Measurements from ENCODE around the gene ANKRD61. TPM values are rescaled to one million over a fixed set of nuclear protein-coding genes. Genes with fewer than 3 reads are reported as not detected.
"Not testable (repeated sequence)": the region's sequence is repeated elsewhere in the genome, so short reads cannot be mapped to it uniquely, and the experiment has no call there.

ANKRD61 gene
- total RNA-seq, 1 donor from 2014 or later, result 0.27 TPM

DNA sequence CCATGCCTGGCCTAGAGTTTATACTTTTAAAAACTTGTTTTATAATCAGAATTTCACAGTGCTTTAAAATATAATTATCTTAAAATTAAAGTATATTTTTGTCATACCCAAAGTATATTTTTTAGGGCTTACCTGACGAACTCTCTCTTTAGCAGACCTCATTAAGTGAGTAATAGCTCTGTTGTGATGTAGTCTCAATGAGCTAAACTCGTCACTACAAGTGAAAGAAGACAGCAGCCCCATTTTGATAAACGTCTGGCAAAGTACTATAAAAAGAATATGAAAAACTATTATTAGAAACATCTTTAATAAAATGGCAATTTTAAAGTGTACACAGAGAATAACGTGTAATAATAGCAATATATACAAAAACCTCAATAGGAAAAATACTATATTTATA lies 18.6 kb downstream of the ANKRD61 start:
- H3K27ac Mint-ChIP-seq, result no peak overlapping the region
- H3K36me3 Mint-ChIP-seq (ENCODE audit: low read depth), result peaks cover 39% of the 10 kb centered on the region
- H3K9me3 Mint-ChIP-seq, result no peaks in the 10 kb centered on the region
- no peaks in the 10 kb centered on the region for H3K27me3 Mint-ChIP-seq (ENCODE audit: low read depth)
- no peak overlapping the region for H3K4me3 Mint-ChIP-seq (ENCODE audit: low read depth)
- no peak for DNase-seq (ENCODE audit: low spot score)
- intact Hi-C loops (cut with micrococcal nuclease), result no loop called here
- H3K4me1 Mint-ChIP-seq (ENCODE audit: low read depth), result no peaks in the 10 kb centered on the region

DNA sequence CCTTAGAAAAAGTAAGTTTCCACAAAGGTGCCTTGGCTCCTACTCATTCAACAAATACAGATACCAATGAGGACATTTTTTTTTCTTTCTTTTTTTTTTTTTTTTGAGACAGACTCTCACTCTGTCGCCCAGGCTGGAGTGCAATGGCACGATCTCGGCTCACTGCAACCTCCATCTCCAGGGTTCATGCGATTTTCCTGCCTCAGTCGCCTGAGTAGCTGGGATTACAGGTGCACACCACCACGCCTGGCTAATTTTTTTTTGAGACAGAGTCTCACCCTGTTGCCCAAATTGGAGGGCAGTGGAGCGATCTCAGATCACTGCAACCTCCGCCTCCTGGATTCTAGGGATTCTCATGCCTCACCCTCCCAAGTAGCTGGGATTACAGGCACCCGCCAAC lies 20.0 kb downstream of the ANKRD61 start:
- H3K4me1 Mint-ChIP-seq (ENCODE audit: low read depth); H3K4me3 Mint-ChIP-seq (ENCODE audit: low read depth); H3K9me3 Mint-ChIP-seq; H3K27me3 Mint-ChIP-seq (ENCODE audit: low read depth); H3K27ac Mint-ChIP-seq; intact Hi-C loops (cut with micrococcal nuclease); DNase-seq (ENCODE audit: low spot score): not testable (repeated sequence)
- peaks cover 37% of the 10 kb centered on the region for H3K36me3 Mint-ChIP-seq (ENCODE audit: low read depth)

DNA sequence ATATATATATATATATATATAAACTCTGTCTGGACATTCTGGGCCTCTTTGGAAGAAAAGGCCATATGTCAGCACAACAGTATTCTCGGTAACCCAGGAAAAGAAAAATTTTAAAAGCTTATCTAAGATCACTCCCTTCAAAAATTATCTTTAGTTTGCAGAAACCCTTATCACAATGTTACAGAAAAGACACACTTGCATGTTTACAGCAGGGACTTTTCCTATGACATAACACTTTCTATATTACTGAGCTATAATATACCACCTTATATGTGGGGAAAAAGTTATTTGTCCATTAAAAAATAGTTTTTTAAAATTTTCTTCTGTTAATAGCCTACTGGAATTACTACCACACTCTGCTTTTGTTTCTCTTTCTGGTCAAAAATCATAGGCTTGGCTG lies 25.4 kb downstream of the ANKRD61 start:
- peaks cover 21% of the 10 kb centered on the region for H3K36me3 Mint-ChIP-seq (ENCODE audit: low read depth)
- H3K27ac Mint-ChIP-seq, result no peak overlapping the region
- no peak overlapping the region for H3K4me3 Mint-ChIP-seq (ENCODE audit: low read depth)
- H3K9me3 Mint-ChIP-seq, result no peaks in the 10 kb centered on the region
- intact Hi-C loops (cut with micrococcal nuclease), result no loop called here
- no peak for DNase-seq (ENCODE audit: low spot score)
- H3K4me1 Mint-ChIP-seq (ENCODE audit: low read depth), result peaks cover 17% of the 10 kb centered on the region
- no peaks in the 10 kb centered on the region for H3K27me3 Mint-ChIP-seq (ENCODE audit: low read depth)

DNA sequence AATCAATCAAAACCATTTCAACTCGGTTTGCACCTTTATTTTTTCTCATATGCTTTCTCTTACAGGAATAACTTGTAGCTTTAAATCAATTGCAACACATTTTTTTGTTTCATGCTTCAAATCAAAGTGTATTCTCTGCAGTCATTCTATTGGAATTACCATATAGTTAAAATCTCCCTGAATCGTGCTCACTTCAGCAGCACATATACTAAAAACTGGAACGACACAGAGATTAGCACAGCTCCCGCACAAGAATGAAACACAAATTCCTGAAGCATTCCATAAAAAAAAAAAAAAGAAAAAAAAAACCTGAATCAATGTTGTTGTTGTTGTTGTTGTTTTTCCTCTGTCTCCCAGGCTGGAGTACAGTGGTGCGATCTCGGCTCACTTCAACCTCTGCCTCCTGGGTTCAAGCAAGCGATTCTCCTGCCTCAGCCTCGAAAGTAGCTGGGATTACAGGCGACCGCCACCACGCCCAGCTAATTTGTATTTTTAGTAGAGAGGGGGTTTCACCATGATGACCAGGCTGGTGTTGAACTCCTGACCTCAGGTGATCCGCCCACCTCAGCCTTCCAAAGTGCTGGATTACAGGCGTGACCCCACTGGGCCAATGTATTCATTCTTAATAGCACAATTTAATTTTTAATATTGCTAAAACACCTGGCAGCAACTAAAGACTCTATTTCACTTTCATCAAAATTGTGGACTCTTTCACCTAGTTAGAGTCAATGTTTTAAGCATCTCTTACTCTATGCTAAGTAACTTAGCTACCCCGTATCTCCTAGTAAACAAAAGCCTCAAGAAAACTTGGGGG lies 26.3 kb downstream of the ANKRD61 start:
- Mint-ChIP-seq H3K27ac (peak overlapping the region; percentile 95), H3K9me3 (no peaks in the 10 kb centered on the region), H3K4me3 (ENCODE audit: low read depth) (peak overlapping the region; percentile 95), H3K27me3 (ENCODE audit: low read depth) (no peaks in the 10 kb centered on the region), H3K36me3 (ENCODE audit: low read depth) (peaks cover 16% of the 10 kb centered on the region), H3K4me1 (ENCODE audit: low read depth) (peaks cover 17% of the 10 kb centered on the region)
- no peak for DNase-seq (ENCODE audit: low spot score)
- intact Hi-C loops (cut with micrococcal nuclease), result no loop called here

DNA sequence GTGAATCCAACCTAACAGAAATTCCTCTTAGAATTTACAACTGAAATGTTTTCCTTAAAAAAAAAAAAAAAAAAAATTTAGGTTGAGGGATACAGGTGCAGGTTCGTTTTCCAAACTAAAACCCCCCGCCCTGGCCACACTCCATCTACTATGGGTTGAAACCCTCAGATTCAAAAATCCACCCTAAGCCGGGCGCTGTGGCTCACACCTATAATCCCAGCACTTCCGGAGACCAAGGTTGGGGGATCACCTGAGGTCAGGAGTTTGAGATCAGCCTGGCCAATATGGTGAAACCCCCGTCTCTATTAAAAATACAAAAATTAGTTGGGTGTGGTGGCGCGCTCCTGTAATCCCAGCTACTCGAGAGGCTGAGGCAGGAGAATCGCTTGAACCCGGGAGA lies 28.8 kb downstream of the ANKRD61 start:
- H3K4me3 Mint-ChIP-seq (ENCODE audit: low read depth), result peak overlapping the region; percentile 13
- peaks cover 17% of the 10 kb centered on the region for H3K4me1 Mint-ChIP-seq (ENCODE audit: low read depth)
- H3K36me3 Mint-ChIP-seq (ENCODE audit: low read depth); H3K9me3 Mint-ChIP-seq; H3K27me3 Mint-ChIP-seq (ENCODE audit: low read depth); H3K27ac Mint-ChIP-seq; intact Hi-C loops (cut with micrococcal nuclease); DNase-seq (ENCODE audit: low spot score): not testable (repeated sequence)

DNA sequence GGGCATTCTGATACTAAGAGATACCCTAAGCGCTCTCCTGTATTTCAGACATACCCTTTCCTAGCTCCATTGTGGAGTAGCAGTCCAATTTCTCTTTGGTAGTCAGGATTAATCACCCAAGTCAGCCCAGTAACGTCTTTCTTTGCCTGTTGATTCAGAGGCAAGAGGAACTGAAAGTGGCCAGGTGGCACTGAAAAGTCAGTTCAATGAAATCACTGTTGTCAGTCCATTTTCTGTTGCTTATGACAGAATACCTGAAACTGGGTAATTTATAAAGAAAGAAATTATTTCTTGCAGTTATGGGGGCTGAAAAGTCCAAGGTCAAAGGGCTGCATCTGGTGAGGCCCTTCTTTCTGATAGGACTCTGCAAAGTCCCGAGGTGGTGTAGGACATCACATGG lies 40.2 kb downstream of the ANKRD61 start:
- Mint-ChIP-seq H3K9me3 (no peaks in the 10 kb centered on the region), H3K36me3 (ENCODE audit: low read depth) (no peaks in the 10 kb centered on the region), H3K27me3 (ENCODE audit: low read depth) (no peaks in the 10 kb centered on the region), H3K27ac (no peak overlapping the region), H3K4me3 (ENCODE audit: low read depth) (no peak overlapping the region), H3K4me1 (ENCODE audit: low read depth) (no peaks in the 10 kb centered on the region)
- intact Hi-C loops (cut with micrococcal nuclease), result no loop called here
- no peak for DNase-seq (ENCODE audit: low spot score)

DNA sequence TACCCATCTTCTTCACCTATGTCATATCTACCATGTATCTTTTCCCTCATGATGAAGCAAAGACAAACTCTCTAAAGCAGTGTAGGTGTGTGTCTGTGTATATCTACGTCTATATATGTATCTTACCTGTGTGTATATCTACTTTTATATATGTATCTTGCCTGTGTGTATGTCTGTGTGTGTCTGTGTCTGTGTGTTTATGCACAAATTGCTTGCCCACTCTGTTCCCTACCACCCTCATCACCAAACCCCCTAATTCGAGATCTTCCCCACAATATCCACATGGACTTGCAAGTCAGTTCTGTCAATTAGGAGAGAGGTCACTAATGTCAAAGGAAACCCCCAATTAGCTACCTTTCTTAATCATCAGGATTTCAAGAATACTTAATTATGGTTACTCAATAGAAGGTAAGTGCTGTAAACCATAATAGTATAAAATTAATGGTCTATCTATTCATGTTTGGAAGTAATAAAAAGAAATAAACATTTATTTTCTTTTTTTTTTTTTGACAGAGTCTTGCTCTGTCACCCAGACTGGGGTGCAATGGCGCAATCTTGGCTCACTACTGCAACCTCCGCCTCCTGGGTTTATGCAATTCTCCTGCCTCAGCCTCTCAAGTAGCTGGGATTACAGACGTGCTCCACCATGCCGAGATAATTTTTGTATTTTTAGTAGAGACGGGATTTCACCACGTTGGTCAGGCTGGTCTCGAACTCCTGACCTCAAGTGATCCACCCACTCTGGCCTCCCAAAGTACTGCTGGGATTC lies 43.6 kb downstream of the ANKRD61 start:
- DNase-seq (ENCODE audit: low spot score), result no peak
- Mint-ChIP-seq H3K4me1 (ENCODE audit: low read depth) (no peaks in the 10 kb centered on the region), H3K9me3 (no peaks in the 10 kb centered on the region), H3K27me3 (ENCODE audit: low read depth) (no peaks in the 10 kb centered on the region), H3K4me3 (ENCODE audit: low read depth) (no peak overlapping the region), H3K27ac (no peak overlapping the region), H3K36me3 (ENCODE audit: low read depth) (no peaks in the 10 kb centered on the region)
- intact Hi-C loops (cut with micrococcal nuclease), result no loop called here

DNA sequence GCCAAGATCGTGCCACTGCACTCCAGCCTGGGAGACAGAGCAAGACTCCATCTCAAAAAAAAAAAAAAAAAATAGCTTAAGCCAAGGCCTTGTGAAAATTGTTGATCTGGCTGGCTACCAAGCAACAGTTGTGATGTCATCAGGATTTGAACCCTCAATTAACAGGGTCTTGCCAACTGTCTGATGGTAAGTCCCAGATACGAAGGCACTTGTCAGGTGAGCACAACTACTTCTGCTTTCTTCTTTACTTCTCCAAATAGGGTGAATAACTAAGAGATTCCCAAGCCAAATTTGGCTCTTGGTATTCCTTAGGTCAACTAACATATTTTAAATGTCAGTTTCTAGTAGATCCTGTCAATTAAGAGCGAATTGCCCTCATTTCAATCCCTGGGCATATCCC lies 47.4 kb downstream of the ANKRD61 start:
- Mint-ChIP-seq H3K4me3 (ENCODE audit: low read depth) (no peak overlapping the region), H3K9me3 (no peaks in the 10 kb centered on the region), H3K27me3 (ENCODE audit: low read depth) (no peaks in the 10 kb centered on the region), H3K27ac (no peak overlapping the region), H3K36me3 (ENCODE audit: low read depth) (no peaks in the 10 kb centered on the region), H3K4me1 (ENCODE audit: low read depth) (peaks cover 4% of the 10 kb centered on the region)
- DNase-seq (ENCODE audit: low spot score), result no peak
- intact Hi-C loops (cut with micrococcal nuclease), result no loop called here

DNA sequence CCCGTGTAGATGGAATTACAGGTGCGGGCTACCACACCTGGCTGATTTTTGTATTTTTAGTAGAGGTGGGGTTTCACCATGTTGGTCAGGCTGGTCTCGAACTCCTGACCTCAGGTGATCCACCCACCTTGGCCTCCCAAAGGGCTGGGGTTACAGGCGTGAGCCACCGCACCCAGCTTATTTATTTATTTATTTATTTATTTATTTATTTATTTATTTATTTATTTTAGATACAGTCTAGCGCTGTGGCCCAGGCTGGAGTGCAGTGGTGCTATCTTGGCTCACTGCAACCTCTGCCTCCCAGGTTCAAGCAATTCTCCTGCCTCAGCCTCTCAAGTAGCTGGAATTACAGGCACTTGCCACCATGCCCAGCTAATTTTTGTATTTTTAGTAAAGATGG lies 51.9 kb downstream of the ANKRD61 start:
- H3K27ac Mint-ChIP-seq; H3K9me3 Mint-ChIP-seq; H3K4me1 Mint-ChIP-seq (ENCODE audit: low read depth); H3K4me3 Mint-ChIP-seq (ENCODE audit: low read depth); intact Hi-C loops (cut with micrococcal nuclease); H3K27me3 Mint-ChIP-seq (ENCODE audit: low read depth); H3K36me3 Mint-ChIP-seq (ENCODE audit: low read depth); DNase-seq (ENCODE audit: low spot score): not testable (repeated sequence)

Other genes starting within 250 kb of the ANKRD61 start
- 40.1 and 42.1 TPM in 2 replicates for gene RNF216, start 249.7 kb upstream of the ANKRD61 start, total RNA-seq
- not detected in 2 replicates for gene OCM, start 150.6 kb upstream of the ANKRD61 start, total RNA-seq
- gene CCZ1, start 132.6 kb upstream of the ANKRD61 start, total RNA-seq, result 102 and 112 TPM in 2 replicates
- 0.30 and 0.59 TPM in 2 replicates for gene RSPH10B, start 60.7 kb upstream of the ANKRD61 start, total RNA-seq
- gene PMS2, start 22.3 kb upstream of the ANKRD61 start, total RNA-seq, result 21.2 and 21.5 TPM in 2 replicates
- 73.4 and 82.9 TPM in 2 replicates for gene AIMP2, start 22.1 kb upstream of the ANKRD61 start, total RNA-seq
- gene EIF2AK1, start 27.8 kb downstream of the ANKRD61 start, total RNA-seq, result 119 and 123 TPM in 2 replicates
- gene USP42, start 73.6 kb downstream of the ANKRD61 start, total RNA-seq, result 13.0 and 13.9 TPM in 2 replicates
- gene CYTH3, start 241.2 kb downstream of the ANKRD61 start, total RNA-seq, result 0.85 and 1.2 TPM in 2 replicates